ENCODE data around the gene PLEKHN1.
"Not testable (repeated sequence)": the region's sequence is repeated elsewhere in the genome, so short reads cannot be mapped to it uniquely, and the experiment has no call there.

DNA sequence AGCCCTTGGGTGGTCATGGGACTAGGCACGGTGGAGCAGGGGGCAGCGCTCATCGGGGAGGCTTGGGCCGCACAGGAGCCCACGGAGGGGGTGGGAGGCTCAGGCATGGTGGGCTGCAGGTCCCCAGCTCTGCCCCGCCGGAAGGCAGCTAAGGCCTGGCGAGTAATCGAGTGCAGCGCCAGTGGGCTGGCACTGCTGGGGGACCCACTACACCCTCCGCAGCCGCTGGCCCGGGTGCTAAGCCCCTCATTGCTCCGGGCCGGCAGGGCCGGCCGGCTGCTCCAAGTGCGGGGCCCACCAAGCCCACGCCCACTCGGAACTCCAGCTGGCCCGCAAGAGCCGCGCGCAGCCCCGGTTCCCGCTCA lies 52.0 kb downstream of the PLEKHN1 start:
- not testable (repeated sequence) for TF ChIP-seq CTCF (IDR thresholded peaks at IDR 0.05; ENCODE audit: low read depth, low read length); EZH2phosphoT487 (IDR thresholded peaks at IDR 0.05; ENCODE audit: low read depth)

Measured in OCI-LY3 (cell line).